Medulla oblongata (tissue), 1 donor: ENCODE results near the gene C13orf42.

Source experiments
- DNase-seq: peaks from one replicate; pipeline ENCODE4 v3.0.0-alpha.2; 2015; ENCODE audit errors: extremely low spot score

C13orf42 gene

GRCh38 chr13:51065372-51066090 lies 45.5 kb downstream of the C13orf42 start:
- DNase-seq: no peak

- no peak for DNase-seq
Measured at GRCh38 chr13:51064753-51065152, 46.3 kb downstream of the C13orf42 start.

- DNase-seq: no peak
Measured at GRCh38 chr13:51063909-51064308, 47.2 kb downstream of the C13orf42 start.

- no peak for DNase-seq
Measured at GRCh38 chr13:51058461-51059167, 52.5 kb downstream of the C13orf42 start.

GRCh38 chr13:51057906-51058305 lies 53.2 kb downstream of the C13orf42 start:
- DNase-seq: no peak

- no peak for DNase-seq
Measured at GRCh38 chr13:51057001-51057400, 54.1 kb downstream of the C13orf42 start.

GRCh38 chr13:51052581-51052980 lies 58.5 kb downstream of the C13orf42 start:
- no peak for DNase-seq

GRCh38 chr13:51050021-51050830 lies 60.8 kb downstream of the C13orf42 start:
- DNase-seq: no peak

- no peak for DNase-seq
Measured at GRCh38 chr13:51048616-51049015, 62.5 kb downstream of the C13orf42 start.

- no peak for DNase-seq
Measured at GRCh38 chr13:51048166-51048461, 63.0 kb downstream of the C13orf42 start.

- DNase-seq: peak; percentile 21
Measured at GRCh38 chr13:51047434-51048165, 63.5 kb downstream of the C13orf42 start.

- DNase-seq: no peak
Measured at GRCh38 chr13:51045451-51045850, 65.6 kb downstream of the C13orf42 start.

GRCh38 chr13:51044023-51044665 lies 66.9 kb downstream of the C13orf42 start:
- DNase-seq: no peak

- no peak for DNase-seq
Measured at GRCh38 chr13:51043310-51043709, 67.8 kb downstream of the C13orf42 start.

GRCh38 chr13:51041710-51042109 lies 69.4 kb downstream of the C13orf42 start:
- no peak for DNase-seq

- DNase-seq: no peak
Measured at GRCh38 chr13:51041126-51041525, 69.9 kb downstream of the C13orf42 start.

GRCh38 chr13:51040431-51040830 lies 70.6 kb downstream of the C13orf42 start:
- no peak for DNase-seq

GRCh38 chr13:51036418-51036817 lies 74.7 kb downstream of the C13orf42 start:
- no peak for DNase-seq

GRCh38 chr13:51035978-51036377 lies 75.1 kb downstream of the C13orf42 start:
- no peak for DNase-seq

- DNase-seq: no peak
Measured at GRCh38 chr13:51035469-51035868, 75.6 kb downstream of the C13orf42 start.

- DNase-seq: no peak
Measured at GRCh38 chr13:51034906-51035305, 76.2 kb downstream of the C13orf42 start.
